Ishikawa (cell line): ENCODE data around the gene RET.

Experiments used
- CREB1 ChIP-seq: IDR thresholded peaks from 2 replicates; pipeline ENCODE4 v1.6.1; 2012; ENCODE audit warnings: low read depth
- EP300 ChIP-seq: IDR thresholded peaks from 2 replicates; pipeline ENCODE4 v1.6.1; 2012; ENCODE audit warnings: borderline replicate concordance
- FOXM1 ChIP-seq: IDR thresholded peaks from 2 replicates; pipeline ENCODE4 v1.6.1; 2012; ENCODE audit warnings: low read depth, borderline replicate concordance
- NFIC ChIP-seq: IDR thresholded peaks from 2 replicates; pipeline ENCODE4 v1.6.1; 2012
- TAF1 ChIP-seq: IDR thresholded peaks from 2 replicates; pipeline ENCODE4 v1.6.1; 2012; ENCODE audit warnings: low read depth, mild to moderate bottlenecking
- TEAD4 ChIP-seq: IDR thresholded peaks from 2 replicates; pipeline ENCODE4 v1.6.1; 2012
- ZBTB7A ChIP-seq: IDR thresholded peaks from 2 replicates; pipeline ENCODE4 v1.6.1; 2012; ENCODE audit warnings: low read depth
- TF ChIP-seq, protein P1 (sequence below): IDR thresholded peaks from 2 replicates; pipeline ENCODE4 v1.6.1; 2012; ENCODE audit warnings: low read depth, mild to moderate bottlenecking
- TF ChIP-seq, protein P2 (sequence below): IDR thresholded peaks from 2 replicates; pipeline ENCODE4 v1.6.1; 2012
- TF ChIP-seq, protein P3 (sequence below): IDR thresholded peaks from 2 replicates; pipeline ENCODE4 v1.6.1; 2012

DNA sequence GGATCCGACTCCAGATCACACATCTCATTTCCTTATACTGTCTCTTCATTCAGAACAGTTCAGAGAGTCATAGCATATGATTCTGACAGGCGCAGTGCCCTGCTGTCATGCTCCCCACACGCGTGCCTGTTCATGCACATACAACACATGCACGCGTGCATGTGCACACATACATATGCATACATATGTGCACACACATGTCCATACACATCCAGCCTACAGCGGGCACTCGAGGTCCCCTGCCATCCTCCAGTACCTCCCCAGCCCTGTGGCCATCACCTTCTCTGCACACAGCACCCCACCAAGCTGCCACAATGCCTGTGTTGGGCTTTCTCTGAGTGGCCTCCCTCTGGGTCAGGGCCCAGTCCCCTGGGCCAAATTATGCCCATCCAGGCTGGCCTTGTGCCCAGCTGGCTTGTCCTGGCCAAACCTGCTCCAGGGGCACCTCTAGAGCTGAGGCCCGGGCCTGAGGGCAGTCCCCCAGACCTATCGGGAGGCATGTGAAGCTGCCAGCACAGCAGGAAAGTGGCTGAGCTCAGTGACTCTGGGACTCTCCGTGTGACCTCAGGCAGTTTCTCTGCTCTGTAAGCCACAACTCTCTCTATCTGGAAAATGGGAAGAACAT lies 49.4 kb upstream of the RET start:
- TF ChIP-seq NFIC (no peak), CREB1 (no peak), EP300 (no peak), FOXM1 (no peak), TEAD4 (no peak), TAF1 (no peak), ZBTB7A (no peak)
- TF ChIP-seq, protein P1, sequence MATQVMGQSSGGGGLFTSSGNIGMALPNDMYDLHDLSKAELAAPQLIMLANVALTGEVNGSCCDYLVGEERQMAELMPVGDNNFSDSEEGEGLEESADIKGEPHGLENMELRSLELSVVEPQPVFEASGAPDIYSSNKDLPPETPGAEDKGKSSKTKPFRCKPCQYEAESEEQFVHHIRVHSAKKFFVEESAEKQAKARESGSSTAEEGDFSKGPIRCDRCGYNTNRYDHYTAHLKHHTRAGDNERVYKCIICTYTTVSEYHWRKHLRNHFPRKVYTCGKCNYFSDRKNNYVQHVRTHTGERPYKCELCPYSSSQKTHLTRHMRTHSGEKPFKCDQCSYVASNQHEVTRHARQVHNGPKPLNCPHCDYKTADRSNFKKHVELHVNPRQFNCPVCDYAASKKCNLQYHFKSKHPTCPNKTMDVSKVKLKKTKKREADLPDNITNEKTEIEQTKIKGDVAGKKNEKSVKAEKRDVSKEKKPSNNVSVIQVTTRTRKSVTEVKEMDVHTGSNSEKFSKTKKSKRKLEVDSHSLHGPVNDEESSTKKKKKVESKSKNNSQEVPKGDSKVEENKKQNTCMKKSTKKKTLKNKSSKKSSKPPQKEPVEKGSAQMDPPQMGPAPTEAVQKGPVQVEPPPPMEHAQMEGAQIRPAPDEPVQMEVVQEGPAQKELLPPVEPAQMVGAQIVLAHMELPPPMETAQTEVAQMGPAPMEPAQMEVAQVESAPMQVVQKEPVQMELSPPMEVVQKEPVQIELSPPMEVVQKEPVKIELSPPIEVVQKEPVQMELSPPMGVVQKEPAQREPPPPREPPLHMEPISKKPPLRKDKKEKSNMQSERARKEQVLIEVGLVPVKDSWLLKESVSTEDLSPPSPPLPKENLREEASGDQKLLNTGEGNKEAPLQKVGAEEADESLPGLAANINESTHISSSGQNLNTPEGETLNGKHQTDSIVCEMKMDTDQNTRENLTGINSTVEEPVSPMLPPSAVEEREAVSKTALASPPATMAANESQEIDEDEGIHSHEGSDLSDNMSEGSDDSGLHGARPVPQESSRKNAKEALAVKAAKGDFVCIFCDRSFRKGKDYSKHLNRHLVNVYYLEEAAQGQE = no peak
- TF ChIP-seq, protein P2, sequence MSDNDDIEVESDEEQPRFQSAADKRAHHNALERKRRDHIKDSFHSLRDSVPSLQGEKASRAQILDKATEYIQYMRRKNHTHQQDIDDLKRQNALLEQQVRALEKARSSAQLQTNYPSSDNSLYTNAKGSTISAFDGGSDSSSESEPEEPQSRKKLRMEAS = no peak
- TF ChIP-seq, protein P3, sequence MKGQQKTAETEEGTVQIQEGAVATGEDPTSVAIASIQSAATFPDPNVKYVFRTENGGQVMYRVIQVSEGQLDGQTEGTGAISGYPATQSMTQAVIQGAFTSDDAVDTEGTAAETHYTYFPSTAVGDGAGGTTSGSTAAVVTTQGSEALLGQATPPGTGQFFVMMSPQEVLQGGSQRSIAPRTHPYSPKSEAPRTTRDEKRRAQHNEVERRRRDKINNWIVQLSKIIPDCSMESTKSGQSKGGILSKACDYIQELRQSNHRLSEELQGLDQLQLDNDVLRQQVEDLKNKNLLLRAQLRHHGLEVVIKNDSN = no peak
